ENCODE data around the gene TEDC1.

TEDC1 gene

DNA sequence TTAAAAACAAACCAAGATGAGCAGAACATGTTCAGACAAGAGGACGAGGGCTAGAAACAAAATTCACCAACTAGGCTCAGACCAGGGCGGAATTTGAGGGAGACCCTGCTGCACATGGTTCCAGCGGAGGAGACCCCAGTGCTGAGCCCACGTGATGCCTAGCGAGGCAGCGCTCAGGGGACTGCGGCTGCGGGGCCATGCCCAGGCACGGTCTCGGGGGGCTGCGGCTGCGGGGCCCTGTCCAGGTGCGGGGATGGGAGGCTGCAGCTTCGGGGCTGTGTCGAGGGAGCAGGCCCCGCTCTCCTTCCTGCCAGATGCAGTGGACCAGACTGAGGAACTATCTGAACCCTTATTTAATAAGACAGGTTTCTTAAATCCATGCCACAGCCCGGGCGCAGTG, 29.1 kb upstream of the TEDC1 start:
- Histone ChIP-seq H3K9ac (ENCODE audit: insufficient read length) (no peak overlapping the region), H3K27ac (no peak overlapping the region; the same call in 1 of the 2 replicates)
- no peak for DNase-seq (ENCODE audit: low read depth, low spot score)

DNA sequence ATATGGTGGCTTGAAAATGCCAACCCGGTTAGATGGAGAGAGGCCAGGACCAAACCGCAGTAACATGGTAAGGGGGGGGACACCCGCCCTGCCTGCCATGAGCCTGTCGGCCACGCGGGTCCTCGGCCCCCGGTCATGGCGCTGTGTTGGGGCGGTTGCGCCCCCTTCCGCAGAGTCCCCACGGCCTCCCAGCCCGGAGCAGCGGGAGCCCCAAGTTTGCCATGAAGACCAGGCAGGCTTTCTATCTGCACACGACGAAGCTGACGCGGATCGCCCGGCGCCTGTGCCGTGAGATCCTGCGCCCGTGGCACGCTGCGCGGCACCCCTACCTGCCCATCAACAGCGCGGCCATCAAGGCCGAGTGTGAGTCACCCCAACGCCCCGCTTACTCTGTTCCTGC, 26.5 kb upstream of the TEDC1 start:
- DNase-seq (ENCODE audit: low read depth, low spot score): no peak
- Histone ChIP-seq H3K36me3 (ENCODE audit: insufficient read depth, low read length) (peaks cover 59% of the 10 kb centered on the region; the same call in 1 of the 2 replicates), H3K27ac (no peak overlapping the region), H3K4me3 (no peak overlapping the region), H3K9me3 (ENCODE audit: low read depth, low read length) (no peaks in the 10 kb centered on the region), H3K9ac (ENCODE audit: insufficient read length) (no peak overlapping the region)
- TF ChIP-seq POLR2AphosphoS5 (IDR thresholded peaks at IDR 0.05; ENCODE audit: borderline replicate concordance, low read depth, low read length): no peak
- TF ChIP-seq FOXP2 (optimal IDR thresholded peaks at IDR 0.05; ENCODE audit: control extremely low read depth, extremely low read length, insufficient read depth): no peak
- TF ChIP-seq EZH2 (IDR thresholded peaks at IDR 0.05): no peak

More for the DNA sequence above, 29.1 kb upstream of the TEDC1 start:
- Histone ChIP-seq H3K4me3 (no peak overlapping the region), H3K9me3 (ENCODE audit: low read depth, low read length) (no peaks in the 10 kb centered on the region), H3K36me3 (ENCODE audit: insufficient read depth, low read length) (peaks cover 50% of the 10 kb centered on the region; the same call in 1 of the 2 replicates)
- TF ChIP-seq EZH2 (IDR thresholded peaks at IDR 0.05): no peak

DNA sequence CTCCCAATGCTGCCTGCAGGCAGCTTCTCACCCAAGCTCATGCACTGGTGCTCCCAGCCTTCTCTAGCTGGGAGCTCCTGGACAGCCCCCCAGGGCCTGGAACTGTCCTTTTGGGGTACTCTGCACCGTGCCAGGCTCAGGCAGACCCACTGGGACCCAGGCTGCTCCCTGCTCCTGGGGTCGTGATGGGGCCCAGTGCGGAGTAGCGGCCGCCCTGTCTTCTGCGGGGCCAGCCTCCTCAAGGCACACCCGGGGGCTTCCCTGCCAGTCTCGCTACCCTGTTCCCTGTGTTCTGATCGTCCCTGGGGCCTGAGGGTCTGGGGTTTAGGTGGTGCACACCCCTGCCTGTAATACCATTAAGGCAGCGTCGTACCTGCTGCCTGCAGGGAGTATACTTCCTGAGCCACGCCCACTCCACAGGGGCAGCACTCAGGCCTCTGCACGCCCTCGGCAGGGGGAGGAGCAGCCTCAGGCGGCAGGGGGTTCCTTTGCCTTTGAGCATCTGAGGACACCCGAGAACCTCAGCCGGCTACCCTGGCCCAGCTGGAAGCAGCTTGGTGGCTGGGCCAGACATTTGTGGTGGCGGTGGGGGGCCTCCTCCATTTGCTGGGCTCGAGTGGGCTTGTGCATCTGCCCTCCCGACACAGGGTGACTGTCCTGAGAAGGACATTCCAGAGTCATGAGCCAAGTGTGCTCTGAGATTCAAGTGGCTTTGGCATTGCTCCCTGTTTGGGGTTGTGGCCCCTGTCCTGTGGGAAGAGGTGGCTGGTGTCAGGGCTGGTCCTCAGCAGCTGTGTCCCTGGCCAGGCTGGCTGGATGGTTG, 25.6 kb upstream of the TEDC1 start:
- Histone ChIP-seq H3K4me3 (no peak overlapping the region), H3K36me3 (ENCODE audit: insufficient read depth, low read length) (peaks cover 60% of the 10 kb centered on the region; the same call in 1 of the 2 replicates), H3K9ac (ENCODE audit: insufficient read length) (no peak overlapping the region), H3K9me3 (ENCODE audit: low read depth, low read length) (no peaks in the 10 kb centered on the region), H3K27ac (peak overlapping the region; percentile 54)
- TF ChIP-seq FOXP2 (optimal IDR thresholded peaks at IDR 0.05; ENCODE audit: control extremely low read depth, extremely low read length, insufficient read depth) (no peak), POLR2AphosphoS5 (IDR thresholded peaks at IDR 0.05; ENCODE audit: borderline replicate concordance, low read depth, low read length) (no peak), EZH2 (IDR thresholded peaks at IDR 0.05) (no peak)
- no peak for DNase-seq (ENCODE audit: low read depth, low spot score)

DNA sequence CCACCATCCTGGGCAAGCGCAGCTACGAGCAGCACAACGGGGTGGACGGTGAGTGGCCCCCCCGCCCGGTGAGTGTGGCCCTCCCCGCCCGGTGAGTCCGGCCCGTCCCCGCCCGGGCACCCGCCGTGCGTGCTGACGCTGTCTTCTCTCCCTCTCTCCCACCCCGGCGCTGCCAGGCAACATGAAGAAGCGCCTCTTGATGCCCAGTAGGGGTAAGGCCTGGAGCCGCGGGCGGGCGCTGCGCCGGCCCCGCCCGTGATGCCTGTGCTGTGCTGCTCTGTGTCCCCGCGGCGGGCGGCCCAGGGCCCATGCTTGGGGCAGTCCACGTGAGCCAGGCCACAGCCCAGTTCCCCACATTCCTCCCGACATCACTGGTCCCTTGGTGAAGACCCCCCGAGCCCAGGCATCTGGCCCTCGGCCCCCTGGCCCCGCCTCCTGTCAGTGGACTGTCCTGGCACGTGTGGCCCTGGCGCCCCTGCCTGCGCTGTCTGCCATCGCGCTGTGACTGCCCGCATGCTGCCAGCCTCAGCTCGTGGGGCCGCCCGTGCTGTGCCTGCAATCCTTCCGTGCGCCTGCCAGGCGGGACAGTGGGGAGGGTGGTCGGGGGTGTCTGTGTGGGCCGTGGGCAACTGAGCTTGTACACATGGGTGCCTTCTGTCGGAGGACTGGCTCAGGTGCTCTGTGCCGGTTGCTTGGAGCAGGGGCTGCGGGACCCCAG, 24.4 kb upstream of the TEDC1 start:
- Histone ChIP-seq H3K9ac (ENCODE audit: insufficient read length) (no peak overlapping the region), H3K36me3 (ENCODE audit: insufficient read depth, low read length) (peaks cover 48% of the 10 kb centered on the region; the same call in 1 of the 2 replicates), H3K4me3 (no peak overlapping the region), H3K27ac (0 out of 2 replicates have a peak overlapping the region, but pooled peaks have one; percentile 25), H3K9me3 (ENCODE audit: low read depth, low read length) (no peaks in the 10 kb centered on the region)
- DNase-seq (ENCODE audit: low read depth, low spot score): no peak
- TF ChIP-seq EZH2 (IDR thresholded peaks at IDR 0.05): no peak
- no peak for TF ChIP-seq POLR2AphosphoS5 (IDR thresholded peaks at IDR 0.05; ENCODE audit: borderline replicate concordance, low read depth, low read length)
- no peak for TF ChIP-seq FOXP2 (optimal IDR thresholded peaks at IDR 0.05; ENCODE audit: control extremely low read depth, extremely low read length, insufficient read depth)

DNA sequence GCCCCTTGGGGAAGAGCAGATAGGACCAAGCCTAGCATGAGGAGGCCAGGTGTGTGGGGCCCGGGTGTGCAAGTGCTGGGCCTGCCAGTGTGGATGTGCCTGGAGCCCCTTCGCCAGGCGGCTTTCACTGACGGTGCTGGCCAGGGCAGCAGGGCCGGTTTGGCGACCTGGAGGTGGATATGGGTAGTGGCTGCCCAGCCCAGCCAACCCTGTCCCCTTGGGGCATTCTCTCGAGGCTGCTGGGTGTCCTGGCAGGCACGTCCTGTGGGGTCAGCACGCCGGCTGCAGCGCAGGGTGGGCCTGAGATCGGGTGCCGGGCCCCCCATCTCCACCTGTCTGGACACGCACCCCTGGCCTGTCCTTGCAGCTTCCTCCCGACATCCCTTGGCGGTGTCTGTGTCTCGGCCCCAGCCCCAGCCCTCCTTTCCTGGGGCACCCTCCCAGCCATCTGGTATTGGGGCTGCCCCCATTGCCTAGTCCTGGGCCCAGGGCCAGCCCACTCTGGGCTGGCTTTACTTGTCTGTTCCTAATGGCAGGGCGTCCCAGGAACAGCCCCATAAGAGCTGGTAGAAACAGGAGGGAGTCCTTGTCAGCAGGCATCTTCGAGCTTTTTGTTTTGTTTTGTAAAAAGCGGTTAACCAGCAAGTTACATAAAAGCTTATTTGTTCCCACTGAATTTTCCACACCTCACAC, 23.7 kb upstream of the TEDC1 start:
- TF ChIP-seq EZH2 (IDR thresholded peaks at IDR 0.05) (no peak), FOXP2 (optimal IDR thresholded peaks at IDR 0.05; ENCODE audit: control extremely low read depth, extremely low read length, insufficient read depth) (no peak), POLR2AphosphoS5 (IDR thresholded peaks at IDR 0.05; ENCODE audit: borderline replicate concordance, low read depth, low read length) (no peak)
- no peak for DNase-seq (ENCODE audit: low read depth, low spot score)
- Histone ChIP-seq H3K36me3 (ENCODE audit: insufficient read depth, low read length) (peaks cover 48% of the 10 kb centered on the region; the same call in 1 of the 2 replicates), H3K9me3 (ENCODE audit: low read depth, low read length) (no peaks in the 10 kb centered on the region), H3K4me3 (no peak overlapping the region), H3K9ac (ENCODE audit: insufficient read length) (no peak overlapping the region), H3K27ac (peak overlapping the region; percentile 47)

DNA sequence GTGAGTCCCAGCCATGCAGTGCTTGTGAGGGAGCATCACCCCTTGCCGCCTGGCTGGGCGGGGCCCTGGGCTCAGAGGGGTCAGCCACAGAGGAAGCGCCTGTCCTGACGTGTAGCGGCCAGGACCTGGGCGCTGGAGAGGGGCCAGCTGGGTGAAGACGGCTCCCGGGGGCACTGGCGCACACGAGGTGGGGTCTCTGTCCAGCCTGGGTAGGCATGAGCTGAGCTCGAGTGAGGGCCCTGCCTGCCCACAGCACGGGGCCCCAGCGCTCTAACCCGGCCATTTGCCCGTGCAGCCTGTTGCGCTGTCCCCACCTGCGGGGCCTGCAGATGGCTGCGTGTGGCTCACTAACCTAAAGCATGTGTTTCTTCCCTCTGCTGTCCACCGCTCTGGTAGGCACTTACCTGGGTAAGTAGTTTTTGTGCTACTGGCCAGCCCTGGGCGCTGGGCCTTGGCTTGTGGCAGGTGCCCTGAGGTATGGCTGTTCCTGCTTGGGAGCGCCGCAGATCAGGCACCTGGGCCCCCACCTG, 23.0 kb upstream of the TEDC1 start:
- Histone ChIP-seq H3K9ac (ENCODE audit: insufficient read length) (no peak overlapping the region), H3K4me3 (no peak overlapping the region), H3K9me3 (ENCODE audit: low read depth, low read length) (no peaks in the 10 kb centered on the region), H3K36me3 (ENCODE audit: insufficient read depth, low read length) (peaks cover 45% of the 10 kb centered on the region; the same call in 1 of the 2 replicates), H3K27ac (peak overlapping the region; percentile 47)
- no peak for TF ChIP-seq FOXP2 (optimal IDR thresholded peaks at IDR 0.05; ENCODE audit: control extremely low read depth, extremely low read length, insufficient read depth)
- no peak for TF ChIP-seq POLR2AphosphoS5 (IDR thresholded peaks at IDR 0.05; ENCODE audit: borderline replicate concordance, low read depth, low read length)
- TF ChIP-seq EZH2 (IDR thresholded peaks at IDR 0.05): no peak
- DNase-seq (ENCODE audit: low read depth, low spot score): no peak

DNA sequence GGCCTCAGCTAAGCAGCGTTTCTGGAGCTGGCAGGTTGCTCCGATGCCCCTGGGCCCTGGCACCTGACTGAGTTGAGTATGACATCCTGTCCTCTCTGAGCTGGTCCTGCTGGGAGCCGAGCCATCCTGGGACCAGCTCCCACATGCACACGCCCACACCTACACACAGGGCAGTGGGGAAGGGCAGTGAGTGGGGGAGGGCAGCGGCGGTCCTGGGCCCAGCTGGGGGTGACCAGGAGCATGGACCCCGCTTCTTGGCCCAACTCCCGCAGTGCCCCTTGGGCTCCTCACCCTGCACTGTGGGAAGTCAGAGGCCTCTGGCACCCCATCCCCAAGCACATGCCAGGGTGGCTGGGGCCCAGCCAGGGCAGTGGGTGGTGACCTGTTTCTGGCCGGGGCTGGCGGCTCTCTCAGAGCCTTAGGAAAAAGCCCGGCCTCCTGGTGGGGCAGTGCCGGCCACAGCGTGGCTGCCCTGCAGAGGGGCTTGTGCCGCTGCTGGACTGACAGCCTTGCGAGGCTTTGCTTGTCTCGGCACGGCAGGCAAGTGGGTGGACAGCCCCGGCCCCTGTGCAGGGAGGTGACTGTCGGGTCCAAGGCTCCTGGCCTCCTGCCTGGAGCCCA, 22.3 kb upstream of the TEDC1 start:
- no peak for DNase-seq (ENCODE audit: low read depth, low spot score)
- TF ChIP-seq FOXP2 (optimal IDR thresholded peaks at IDR 0.05; ENCODE audit: control extremely low read depth, extremely low read length, insufficient read depth) (no peak), EZH2 (IDR thresholded peaks at IDR 0.05) (no peak), POLR2AphosphoS5 (IDR thresholded peaks at IDR 0.05; ENCODE audit: borderline replicate concordance, low read depth, low read length) (no peak)
- no peak overlapping the region for H3K27ac ChIP-seq
- peaks cover 38% of the 10 kb centered on the region; the same call in 1 of the 2 replicates for H3K36me3 ChIP-seq (ENCODE audit: insufficient read depth, low read length)
- H3K4me3 ChIP-seq: no peak overlapping the region
- H3K9ac ChIP-seq (ENCODE audit: insufficient read length): no peak overlapping the region
- H3K9me3 ChIP-seq (ENCODE audit: low read depth, low read length): no peaks in the 10 kb centered on the region
